Measurements from ENCODE around the gene ACKR2. TPM values are rescaled to one million over a fixed set of nuclear protein-coding genes. Genes with fewer than 3 reads are reported as not detected.
"Not testable (repeated sequence)": the region's sequence is repeated elsewhere in the genome, so short reads cannot be mapped to it uniquely, and the experiment has no call there.

ACKR2 gene
- total and polyA plus RNA-seq, 7 donors = 0.04 to 1.6 (median 0.79) TPM

GRCh38 chr3:42877881-42878280 lies 68.6 kb downstream of the ACKR2 start:
- WGBS, 3 donors = 82 to 85% (median 84%) methylated on average over 2 of the region's 2 CpGs
- ATAC-seq (no peak), DNase-seq (no peak)
- Histone ChIP-seq H3K36me3 (ENCODE audit: insufficient read depth in 1 of 2, low read depth in 1 of 2) (no peaks in the 10 kb centered on the region), H3K27ac (no peak overlapping the region), H3K4me3 (no peak overlapping the region), H3K27me3 (ENCODE audit: insufficient read depth in 3 of 3, low read length in 2 of 3) (no peaks in the 10 kb centered on the region), H3K4me1 (no peaks in the 10 kb centered on the region), H3K9me3 (no peaks in the 10 kb centered on the region)
- intact Hi-C loops (cut with DNase I) = no loop called here
- no peak for TF ChIP-seq CTCF (IDR thresholded peaks at IDR 0.05)

GRCh38 chr3:42880183-42880582 lies 70.9 kb downstream of the ACKR2 start:
- Histone ChIP-seq H3K27me3 (ENCODE audit: insufficient read depth in 3 of 3, low read length in 2 of 3) (no peaks in the 10 kb centered on the region), H3K4me1 (no peaks in the 10 kb centered on the region), H3K36me3 (ENCODE audit: insufficient read depth in 1 of 2, low read depth in 1 of 2) (no peaks in the 10 kb centered on the region), H3K27ac (no peak overlapping the region), H3K9me3 (no peaks in the 10 kb centered on the region), H3K4me3 (peak overlapping the region; percentile 81)
- peak in 1 of 4 donors; percentile 7 for ATAC-seq
- WGBS, 3 donors = 77 to 87% (median 86%) methylated on average over 9 of the region's 9 CpGs
- no peak for DNase-seq
- TF ChIP-seq CTCF (IDR thresholded peaks at IDR 0.05) = no peak
- intact Hi-C loops (cut with DNase I) = loop anchor here (2.0 to 5.0 kb wide), 3 partner anchors 43 to 99 kb away; no protein-coding TSS in a partner anchor

GRCh38 chr3:42880601-42881451 lies 71.6 kb downstream of the ACKR2 start:
- intact Hi-C loops (cut with DNase I) = loop anchor here (1.0 to 5.0 kb wide), 4 partner anchors 44 to 101 kb away; no protein-coding TSS in a partner anchor
- no peaks in the 10 kb centered on the region for H3K36me3 ChIP-seq (ENCODE audit: insufficient read depth in 1 of 2, low read depth in 1 of 2)
- H3K4me3 ChIP-seq = peak overlapping the region; percentile 81
- no peaks in the 10 kb centered on the region for H3K9me3 ChIP-seq
- H3K4me1 ChIP-seq = no peaks in the 10 kb centered on the region
- 1 to 3% (median 2%) methylated on average over 58 to 61 of the region's 61 CpGs for WGBS, 3 donors
- ATAC-seq (peak; percentile 98 to 100 (median 100)), DNase-seq (peak; percentile 86 to 94)
- H3K27ac ChIP-seq = peak overlapping the region; percentile 76
- TF ChIP-seq CTCF (IDR thresholded peaks at IDR 0.05) = peak; percentile 95
- H3K27me3 ChIP-seq (ENCODE audit: insufficient read depth in 3 of 3, low read length in 2 of 3) = no peaks in the 10 kb centered on the region

GRCh38 chr3:42883251-42883930 lies 74.1 kb downstream of the ACKR2 start:
- not testable (repeated sequence) for H3K36me3 ChIP-seq (ENCODE audit: insufficient read depth in 1 of 2, low read depth in 1 of 2); ATAC-seq; H3K27me3 ChIP-seq (ENCODE audit: insufficient read depth in 3 of 3, low read length in 2 of 3); H3K4me3 ChIP-seq; H3K4me1 ChIP-seq; H3K9me3 ChIP-seq; DNase-seq; H3K27ac ChIP-seq
- intact Hi-C loops (cut with DNase I) = loop anchor here in 1 of 2 donors (5.0 kb wide), 1 partner anchor 46 kb away; no protein-coding TSS in a partner anchor
- WGBS, 3 donors = 75 to 83% (median 78%) methylated on average over 6 of the region's 6 CpGs

- Histone ChIP-seq H3K4me1 (no peaks in the 10 kb centered on the region), H3K27ac (no peak overlapping the region), H3K4me3 (no peak overlapping the region), H3K36me3 (ENCODE audit: insufficient read depth in 1 of 2, low read depth in 1 of 2) (no peaks in the 10 kb centered on the region), H3K27me3 (ENCODE audit: insufficient read depth in 3 of 3, low read length in 2 of 3) (no peaks in the 10 kb centered on the region), H3K9me3 (no peaks in the 10 kb centered on the region)
- intact Hi-C loops (cut with DNase I) = loop anchor here in 1 of 2 donors (5.0 kb wide), 1 partner anchor 47 kb away; no protein-coding TSS in a partner anchor
- TF ChIP-seq CTCF (IDR thresholded peaks at IDR 0.05) = no peak
- 79 to 89% (median 85%) methylated on average over 2 of the region's 2 CpGs for WGBS, 3 donors
- ATAC-seq = no peak
- no peak for DNase-seq
These were observed 75.1 kb downstream of the ACKR2 start for GRCh38 chr3:42884324-42884723.

Data from psoas muscle (tissue), 8 donors.